Measurements from ENCODE around the gene FAS. TPM values are rescaled to one million over a fixed set of nuclear protein-coding genes. Genes with fewer than 3 reads are reported as not detected.
"Not testable (repeated sequence)": the region's sequence is repeated elsewhere in the genome, so short reads cannot be mapped to it uniquely, and the experiment has no call there.

The FAS gene
- polyA plus RNA-seq, 6 donors from 2014 or later, result 0.40 to 4.1 (median 0.88) TPM

DNA sequence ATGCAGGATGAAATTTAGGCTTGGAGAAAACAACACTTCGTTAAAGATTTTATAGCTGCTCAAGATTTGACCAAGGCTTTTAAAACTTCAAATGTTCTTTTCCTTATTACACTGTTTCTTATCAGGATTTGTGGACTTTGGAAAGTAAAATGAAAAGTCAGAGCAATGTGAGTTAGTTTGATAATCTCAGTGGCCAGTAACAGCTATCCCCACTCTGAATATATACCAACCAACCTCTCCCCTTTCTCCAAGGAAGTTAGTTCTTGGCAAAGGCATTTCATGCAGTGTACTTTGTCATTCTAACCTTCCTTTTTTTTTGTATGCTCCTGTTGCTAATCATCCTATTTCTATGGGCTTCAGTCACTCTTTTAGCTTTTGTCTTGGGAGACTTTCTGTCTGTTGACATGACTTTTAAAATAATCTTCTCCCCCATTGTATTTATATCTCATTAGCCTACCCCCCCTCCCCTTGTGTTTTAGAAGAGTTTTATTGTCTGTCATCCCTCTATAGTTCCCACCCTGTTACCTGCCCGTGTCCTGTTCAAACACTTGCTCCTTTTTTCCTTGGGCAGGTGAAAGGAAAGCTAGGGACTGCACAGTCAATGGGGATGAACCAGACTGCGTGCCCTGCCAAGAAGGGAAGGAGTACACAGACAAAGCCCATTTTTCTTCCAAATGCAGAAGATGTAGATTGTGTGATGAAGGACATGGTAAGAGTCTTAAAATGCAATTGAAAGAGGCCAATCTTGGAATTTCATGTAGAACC lies 16.7 kb downstream of the FAS start:
- Mint-ChIP-seq H3K4me3 (no peak overlapping the region), H3K27me3 (no peaks in the 10 kb centered on the region), H3K9me3 (no peaks in the 10 kb centered on the region), H3K27ac (peak overlapping the region in 1 of 6 donors; percentile 12), H3K36me3 (peaks cover 0 to 6% of the 10 kb centered on the region in 2 donors), H3K4me1 (no peaks in the 10 kb centered on the region)
- DNase-seq (no peak), ATAC-seq (ENCODE audit: low read depth in 2 of 2) (no peak)

GRCh38 chr10:89018700-89019346 lies 28.2 kb downstream of the FAS start:
- H3K9me3 Mint-ChIP-seq, result peaks cover 0 to 20% (median 0%) of the 10 kb centered on the region in 7 donors
- H3K4me1 Mint-ChIP-seq; ATAC-seq (ENCODE audit: low read depth in 2 of 2); H3K27ac Mint-ChIP-seq; DNase-seq; H3K27me3 Mint-ChIP-seq; H3K4me3 Mint-ChIP-seq: not testable (repeated sequence)
- H3K36me3 Mint-ChIP-seq, result peaks cover 9 to 15% of the 10 kb centered on the region in 2 donors

GRCh38 chr10:89019569-89020327 lies 29.1 kb downstream of the FAS start:
- H3K27me3 Mint-ChIP-seq, result no peaks in the 10 kb centered on the region
- no peak for ATAC-seq (ENCODE audit: low read depth in 2 of 2)
- peaks cover 0 to 6% (median 4%) of the 10 kb centered on the region in 3 donors for H3K4me1 Mint-ChIP-seq
- no peak for DNase-seq
- H3K36me3 Mint-ChIP-seq, result peaks cover 9 to 15% of the 10 kb centered on the region in 2 donors
- H3K4me3 Mint-ChIP-seq, result no peak overlapping the region
- peaks cover 0 to 20% (median 0%) of the 10 kb centered on the region in 7 donors for H3K9me3 Mint-ChIP-seq
- no peak overlapping the region for H3K27ac Mint-ChIP-seq

GRCh38 chr10:89021526-89021925 lies 30.9 kb downstream of the FAS start:
- Mint-ChIP-seq H3K36me3 (peaks cover 9 to 15% of the 10 kb centered on the region in 2 donors), H3K9me3 (peaks cover 0 to 20% (median 0%) of the 10 kb centered on the region in 7 donors)
- ATAC-seq (ENCODE audit: low read depth in 2 of 2); DNase-seq; H3K27me3 Mint-ChIP-seq; H3K4me1 Mint-ChIP-seq; H3K4me3 Mint-ChIP-seq; H3K27ac Mint-ChIP-seq: not testable (repeated sequence)

DNA sequence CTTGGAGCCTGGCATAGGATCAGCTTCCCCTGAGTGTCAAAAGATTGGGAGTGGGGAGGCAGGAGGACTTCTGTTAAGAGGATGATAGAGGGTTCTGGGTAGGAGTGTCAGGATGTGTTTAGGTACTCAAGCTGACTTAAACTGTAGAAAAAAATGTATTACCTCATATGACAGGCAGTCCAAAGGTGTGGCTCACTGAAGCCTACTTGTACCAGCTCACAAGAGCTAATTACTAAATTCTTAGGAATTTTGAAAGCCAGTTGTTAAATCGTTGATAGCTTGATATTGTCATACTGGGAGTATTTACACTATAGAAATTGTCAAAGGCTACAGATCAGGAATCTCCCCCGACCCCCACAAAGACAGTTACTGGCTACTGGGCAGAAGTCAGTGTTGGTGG lies 32.1 kb downstream of the FAS start:
- Mint-ChIP-seq H3K27ac (no peak overlapping the region), H3K9me3 (peaks cover 0 to 20% (median 0%) of the 10 kb centered on the region in 7 donors), H3K36me3 (peaks cover 9 to 11% of the 10 kb centered on the region in 2 donors), H3K27me3 (no peaks in the 10 kb centered on the region), H3K4me3 (no peak overlapping the region), H3K4me1 (no peaks in the 10 kb centered on the region)
- ATAC-seq (ENCODE audit: low read depth in 2 of 2) (no peak), DNase-seq (no peak)

GRCh38 chr10:89025453-89025852 lies 34.9 kb downstream of the FAS start:
- H3K4me1 Mint-ChIP-seq, result peaks cover 0 to 2% (median 0%) of the 10 kb centered on the region in 3 donors
- no peak for DNase-seq
- ATAC-seq (ENCODE audit: low read depth in 2 of 2), result no peak
- H3K27me3 Mint-ChIP-seq, result no peaks in the 10 kb centered on the region
- no peaks in the 10 kb centered on the region for H3K36me3 Mint-ChIP-seq
- H3K27ac Mint-ChIP-seq, result peak overlapping the region in 1 of 6 donors; percentile 6
- peaks cover 0 to 7% (median 0%) of the 10 kb centered on the region in 7 donors for H3K9me3 Mint-ChIP-seq
- no peak overlapping the region for H3K4me3 Mint-ChIP-seq

DNA sequence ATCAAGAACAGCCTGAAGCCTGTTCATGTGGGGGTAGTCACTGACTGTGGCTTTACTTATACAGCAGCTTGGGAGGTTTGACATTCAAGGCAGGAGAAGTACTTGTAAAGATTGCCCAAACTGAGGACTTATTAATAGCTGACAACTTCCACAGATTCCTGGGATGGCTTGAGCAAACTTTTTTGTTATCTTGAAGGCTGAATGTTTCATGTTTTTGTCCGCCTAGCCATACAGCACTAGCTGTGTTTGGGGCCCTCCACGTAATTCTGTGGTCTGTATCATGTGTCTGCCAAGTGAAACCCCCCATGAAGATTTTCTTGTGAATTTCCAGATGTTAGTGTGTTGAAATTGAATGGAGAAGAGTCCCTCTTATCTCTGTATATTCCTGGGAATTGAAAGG lies 38.6 kb downstream of the FAS start:
- Mint-ChIP-seq H3K4me1 (peaks cover 0 to 10% (median 6%) of the 10 kb centered on the region in 3 donors), H3K9me3 (no peaks in the 10 kb centered on the region), H3K36me3 (no peaks in the 10 kb centered on the region), H3K4me3 (no peak overlapping the region), H3K27ac (no peak overlapping the region), H3K27me3 (no peaks in the 10 kb centered on the region)
- DNase-seq, result no peak
- no peak for ATAC-seq (ENCODE audit: low read depth in 2 of 2)

GRCh38 chr10:89029785-89030437 lies 39.3 kb downstream of the FAS start:
- peak; percentile 60 to 70 for ATAC-seq (ENCODE audit: low read depth in 2 of 2)
- Mint-ChIP-seq H3K9me3 (no peaks in the 10 kb centered on the region), H3K27me3 (no peaks in the 10 kb centered on the region), H3K27ac (no peak overlapping the region), H3K36me3 (no peaks in the 10 kb centered on the region), H3K4me3 (no peak overlapping the region), H3K4me1 (peaks cover 0 to 10% (median 6%) of the 10 kb centered on the region in 3 donors)
- peak; percentile 58 for DNase-seq

- Mint-ChIP-seq H3K27me3 (no peaks in the 10 kb centered on the region), H3K4me1 (peaks cover 0 to 10% (median 6%) of the 10 kb centered on the region in 3 donors), H3K4me3 (no peak overlapping the region), H3K9me3 (no peaks in the 10 kb centered on the region), H3K36me3 (no peaks in the 10 kb centered on the region), H3K27ac (no peak overlapping the region)
- ATAC-seq (ENCODE audit: low read depth in 2 of 2) (no peak), DNase-seq (no peak)
Measured at GRCh38 chr10:89030791-89031190, 40.2 kb downstream of the FAS start.

DNA sequence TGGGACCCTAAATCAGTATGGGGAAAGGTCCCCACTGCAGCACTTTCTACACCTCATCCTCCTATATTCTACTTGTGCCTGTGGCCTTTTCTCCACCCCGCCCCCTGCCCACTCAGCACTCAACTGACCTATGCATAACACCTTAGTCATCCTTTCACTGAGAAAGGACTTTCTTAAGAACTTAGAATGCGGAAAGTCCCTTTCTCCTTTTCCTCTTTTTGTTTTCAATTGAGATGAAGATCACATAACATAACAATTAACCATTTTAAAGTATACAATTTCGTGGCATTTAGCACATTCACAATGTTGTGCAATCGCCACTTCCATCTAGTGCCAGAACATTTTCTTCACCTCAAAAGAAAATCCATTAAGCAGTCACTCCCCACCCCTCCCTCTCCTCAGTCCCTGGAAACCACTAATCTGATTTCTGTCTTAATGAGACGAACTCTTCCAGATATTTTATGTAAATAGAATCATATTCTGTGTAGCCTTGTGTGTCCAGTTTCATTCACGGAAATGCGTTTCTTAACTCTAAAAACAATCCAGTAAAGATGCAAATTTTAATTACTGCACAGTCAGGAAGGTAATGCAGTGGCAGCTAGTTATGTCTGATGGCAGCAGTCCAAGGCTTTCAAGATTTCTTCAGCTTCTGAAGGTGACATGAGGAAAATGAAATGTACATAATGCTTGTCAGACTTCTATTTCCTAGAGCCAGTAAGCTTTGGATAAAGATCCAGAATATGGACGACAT lies 41.7 kb downstream of the FAS start:
- H3K27me3 Mint-ChIP-seq, result no peaks in the 10 kb centered on the region
- H3K4me3 Mint-ChIP-seq, result no peak overlapping the region
- DNase-seq (no peak), ATAC-seq (ENCODE audit: low read depth in 2 of 2) (no peak)
- no peaks in the 10 kb centered on the region for H3K9me3 Mint-ChIP-seq
- no peaks in the 10 kb centered on the region for H3K36me3 Mint-ChIP-seq
- peak overlapping the region in 1 of 6 donors; percentile 26 for H3K27ac Mint-ChIP-seq
- H3K4me1 Mint-ChIP-seq, result peaks cover 0 to 10% (median 6%) of the 10 kb centered on the region in 3 donors

DNA sequence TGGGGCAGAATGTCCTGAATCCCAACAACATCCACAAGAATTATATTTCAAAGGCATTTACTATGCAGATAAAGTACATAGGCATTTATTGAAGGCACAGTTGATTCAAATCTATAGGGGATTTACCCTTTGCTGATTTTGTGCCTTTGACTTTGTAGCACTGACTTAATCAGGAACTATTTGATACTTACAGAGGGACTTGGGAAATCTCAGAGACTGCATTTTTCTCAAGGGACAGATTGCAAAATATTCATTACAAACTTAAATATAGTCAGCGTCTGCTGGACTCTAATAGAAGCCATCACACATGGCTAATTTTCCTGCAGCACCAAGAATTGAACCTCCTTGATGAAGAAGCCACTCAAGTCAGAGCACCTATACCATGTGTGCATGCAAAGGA lies 44.9 kb downstream of the FAS start:
- peaks cover 0 to 8% (median 6%) of the 10 kb centered on the region in 3 donors for H3K4me1 Mint-ChIP-seq
- no peaks in the 10 kb centered on the region for H3K36me3 Mint-ChIP-seq
- H3K9me3 Mint-ChIP-seq, result no peaks in the 10 kb centered on the region
- no peak overlapping the region for H3K27ac Mint-ChIP-seq
- no peak for ATAC-seq (ENCODE audit: low read depth in 2 of 2)
- no peak overlapping the region for H3K4me3 Mint-ChIP-seq
- DNase-seq, result no peak
- no peaks in the 10 kb centered on the region for H3K27me3 Mint-ChIP-seq

- Mint-ChIP-seq H3K27me3 (peaks cover 0 to 7% (median 0%) of the 10 kb centered on the region in 3 donors), H3K4me3 (no peak overlapping the region), H3K27ac (no peak overlapping the region), H3K4me1 (peaks cover 0 to 6% (median 4%) of the 10 kb centered on the region in 3 donors), H3K36me3 (no peaks in the 10 kb centered on the region), H3K9me3 (no peaks in the 10 kb centered on the region)
- DNase-seq, result no peak
- no peak for ATAC-seq (ENCODE audit: low read depth in 2 of 2)
Measured at GRCh38 chr10:89037096-89037495, 46.5 kb downstream of the FAS start.

All from naive B cell (primary cell).